ENCODE results near the gene HERC2.
"Not testable (repeated sequence)": the region's sequence is repeated elsewhere in the genome, so short reads cannot be mapped to it uniquely, and the experiment has no call there.

DNA sequence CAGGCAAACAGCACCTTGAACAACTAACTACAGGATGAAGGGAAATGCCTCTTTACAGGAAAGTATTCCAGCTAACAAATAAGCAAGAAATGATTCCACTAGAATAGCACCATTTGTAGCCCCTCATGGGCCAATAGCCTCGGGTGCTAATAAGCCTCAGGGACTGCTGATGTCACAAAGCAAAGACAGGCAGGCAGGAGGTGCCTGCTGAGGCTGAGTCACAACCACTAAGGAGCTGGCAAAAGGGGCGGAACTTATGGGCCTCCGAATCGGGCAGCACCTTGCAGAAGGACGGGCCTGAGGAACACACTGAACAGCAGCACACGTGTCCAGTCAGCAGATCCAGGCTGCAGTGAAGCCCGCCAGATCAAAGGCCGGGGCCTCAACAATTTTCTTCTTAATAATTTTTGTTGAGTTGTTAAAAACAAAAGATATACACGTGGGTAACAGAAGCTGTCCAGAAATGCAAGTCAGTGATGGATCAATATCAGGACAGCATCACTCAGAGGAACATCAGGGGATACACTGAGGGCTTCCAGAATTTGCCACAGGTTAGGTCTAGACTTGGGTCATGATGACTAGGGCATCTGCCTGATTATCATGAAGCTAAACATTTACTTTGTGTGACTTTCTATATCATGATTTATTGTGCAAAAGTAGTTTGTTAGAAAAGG is 170.0 kb downstream of the HERC2 start:
- TF ChIP-seq POLR2A (IDR thresholded peaks at IDR 0.05), result not testable (repeated sequence)
- TF ChIP-seq, protein P1, sequence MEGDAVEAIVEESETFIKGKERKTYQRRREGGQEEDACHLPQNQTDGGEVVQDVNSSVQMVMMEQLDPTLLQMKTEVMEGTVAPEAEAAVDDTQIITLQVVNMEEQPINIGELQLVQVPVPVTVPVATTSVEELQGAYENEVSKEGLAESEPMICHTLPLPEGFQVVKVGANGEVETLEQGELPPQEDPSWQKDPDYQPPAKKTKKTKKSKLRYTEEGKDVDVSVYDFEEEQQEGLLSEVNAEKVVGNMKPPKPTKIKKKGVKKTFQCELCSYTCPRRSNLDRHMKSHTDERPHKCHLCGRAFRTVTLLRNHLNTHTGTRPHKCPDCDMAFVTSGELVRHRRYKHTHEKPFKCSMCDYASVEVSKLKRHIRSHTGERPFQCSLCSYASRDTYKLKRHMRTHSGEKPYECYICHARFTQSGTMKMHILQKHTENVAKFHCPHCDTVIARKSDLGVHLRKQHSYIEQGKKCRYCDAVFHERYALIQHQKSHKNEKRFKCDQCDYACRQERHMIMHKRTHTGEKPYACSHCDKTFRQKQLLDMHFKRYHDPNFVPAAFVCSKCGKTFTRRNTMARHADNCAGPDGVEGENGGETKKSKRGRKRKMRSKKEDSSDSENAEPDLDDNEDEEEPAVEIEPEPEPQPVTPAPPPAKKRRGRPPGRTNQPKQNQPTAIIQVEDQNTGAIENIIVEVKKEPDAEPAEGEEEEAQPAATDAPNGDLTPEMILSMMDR (IDR thresholded peaks at IDR 0.05), result not testable (repeated sequence)
